ENCODE measurements around the gene RNPEP.

GRCh38 chr1:201944002-201944401, 38.4 kb upstream of the RNPEP start:
- TF ChIP-seq ZNF232 (CRISPR knock-in tag; IDR thresholded peaks at IDR 0.05; ENCODE audit: borderline replicate concordance) (no peak), PTBP1 (IDR thresholded peaks at IDR 0.05; ENCODE audit: low read depth, low read length, poor library complexity, severe bottlenecking) (no peak), ZNF256 (CRISPR knock-in tag; conservative IDR thresholded peaks at IDR 0.05) (no peak), JUN (CRISPR knock-in tag; IDR thresholded peaks at IDR 0.05) (no peak), HNF4A (CRISPR knock-in tag; IDR thresholded peaks at IDR 0.05) (no peak), STAT5B (CRISPR knock-in tag; IDR thresholded peaks at IDR 0.05) (no peak)

All from HepG2 (cell line).